ENCODE results near the gene DCK.

DCK gene

DNA sequence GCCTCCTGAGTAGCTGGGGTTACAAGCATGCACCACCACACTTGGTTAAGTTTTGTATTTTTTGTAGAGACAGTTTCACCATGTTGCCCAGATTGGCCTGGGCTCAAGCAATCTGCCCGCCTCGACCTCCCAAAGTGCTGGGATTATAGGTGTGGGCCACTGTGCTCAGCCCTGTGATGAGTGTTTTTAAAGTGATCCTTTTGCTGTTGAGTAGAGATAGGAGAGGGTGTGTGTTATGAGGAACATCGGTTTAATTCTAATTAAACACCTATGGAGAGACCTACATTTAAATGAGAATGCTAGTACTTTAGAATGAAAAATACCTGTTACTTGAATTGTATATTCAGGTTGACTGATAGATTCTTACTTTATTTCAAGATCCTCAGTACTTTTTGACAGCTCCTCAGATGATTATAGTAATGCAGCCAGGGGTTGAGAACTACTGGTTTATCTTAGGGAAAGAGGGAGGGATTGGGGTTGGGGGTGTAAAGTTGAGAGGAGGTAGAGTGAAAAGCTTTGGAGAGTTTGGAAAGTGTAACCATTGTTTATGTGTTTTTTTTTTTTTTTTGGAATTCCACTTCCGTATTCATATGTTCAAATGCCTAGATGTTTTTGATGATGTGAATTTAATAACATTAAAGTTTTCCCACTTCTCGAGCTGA lies 36.8 kb upstream of the DCK start:
- H3K4me3 ChIP-seq (ENCODE audit: control insufficient read depth, low read depth, low read length): no peak overlapping the region
- TF ChIP-seq, protein P1, sequence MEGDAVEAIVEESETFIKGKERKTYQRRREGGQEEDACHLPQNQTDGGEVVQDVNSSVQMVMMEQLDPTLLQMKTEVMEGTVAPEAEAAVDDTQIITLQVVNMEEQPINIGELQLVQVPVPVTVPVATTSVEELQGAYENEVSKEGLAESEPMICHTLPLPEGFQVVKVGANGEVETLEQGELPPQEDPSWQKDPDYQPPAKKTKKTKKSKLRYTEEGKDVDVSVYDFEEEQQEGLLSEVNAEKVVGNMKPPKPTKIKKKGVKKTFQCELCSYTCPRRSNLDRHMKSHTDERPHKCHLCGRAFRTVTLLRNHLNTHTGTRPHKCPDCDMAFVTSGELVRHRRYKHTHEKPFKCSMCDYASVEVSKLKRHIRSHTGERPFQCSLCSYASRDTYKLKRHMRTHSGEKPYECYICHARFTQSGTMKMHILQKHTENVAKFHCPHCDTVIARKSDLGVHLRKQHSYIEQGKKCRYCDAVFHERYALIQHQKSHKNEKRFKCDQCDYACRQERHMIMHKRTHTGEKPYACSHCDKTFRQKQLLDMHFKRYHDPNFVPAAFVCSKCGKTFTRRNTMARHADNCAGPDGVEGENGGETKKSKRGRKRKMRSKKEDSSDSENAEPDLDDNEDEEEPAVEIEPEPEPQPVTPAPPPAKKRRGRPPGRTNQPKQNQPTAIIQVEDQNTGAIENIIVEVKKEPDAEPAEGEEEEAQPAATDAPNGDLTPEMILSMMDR (IDR thresholded peaks at IDR 0.05; ENCODE audit: control insufficient read depth, insufficient read depth, low read depth, low read length, missing control alignments): no peak
- DNase-seq (ENCODE audit: low read depth): no peak

DNA sequence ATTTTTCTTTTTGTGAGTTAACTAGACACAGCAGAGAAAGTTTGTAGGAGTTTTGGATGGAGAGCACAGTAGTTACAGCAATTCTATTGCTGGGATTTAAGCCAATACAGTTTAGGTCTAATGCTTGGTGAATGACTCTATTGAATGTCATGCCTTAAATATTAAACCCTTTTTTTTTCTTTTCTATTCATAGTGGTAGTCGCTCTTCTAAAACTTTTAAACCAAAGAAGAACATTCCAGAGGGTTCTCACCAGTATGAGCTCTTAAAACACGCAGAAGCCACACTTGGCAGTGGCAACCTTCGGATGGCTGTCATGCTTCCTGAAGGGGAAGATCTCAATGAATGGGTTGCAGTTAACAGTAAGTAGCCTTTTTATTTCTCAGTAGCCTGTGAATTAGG lies 34.8 kb upstream of the DCK start:
- H3K4me3 ChIP-seq (ENCODE audit: control insufficient read depth, low read depth, low read length): no peak overlapping the region
- peak; percentile 73 for DNase-seq (ENCODE audit: low read depth)
- TF ChIP-seq, protein P1 (IDR thresholded peaks at IDR 0.05; ENCODE audit: control insufficient read depth, insufficient read depth, low read depth, low read length, missing control alignments): no peak

DNA sequence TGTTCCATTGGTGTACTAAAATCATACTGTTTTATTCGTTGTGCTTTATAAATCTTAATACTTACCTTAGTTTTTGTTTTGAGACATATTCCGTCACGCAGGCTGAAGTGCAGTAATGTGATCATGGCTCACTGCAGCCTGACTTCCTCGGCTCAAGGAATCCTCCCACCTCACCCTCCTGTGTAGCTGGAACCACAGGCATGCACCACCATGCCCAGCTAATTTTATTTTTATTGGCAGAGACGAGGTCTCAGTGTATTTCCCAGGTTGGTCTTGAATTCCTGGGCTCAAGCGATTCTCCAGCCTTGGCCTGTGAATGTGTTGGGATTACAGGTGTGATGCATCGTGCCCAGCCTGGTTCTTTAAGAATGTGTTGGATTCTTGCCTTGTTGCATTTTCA lies 24.4 kb upstream of the DCK start:
- no peak overlapping the region for H3K4me3 ChIP-seq (ENCODE audit: control insufficient read depth, low read depth, low read length)
- DNase-seq (ENCODE audit: low read depth): no peak
- TF ChIP-seq, protein P1 (IDR thresholded peaks at IDR 0.05; ENCODE audit: control insufficient read depth, insufficient read depth, low read depth, low read length, missing control alignments): no peak

DNA sequence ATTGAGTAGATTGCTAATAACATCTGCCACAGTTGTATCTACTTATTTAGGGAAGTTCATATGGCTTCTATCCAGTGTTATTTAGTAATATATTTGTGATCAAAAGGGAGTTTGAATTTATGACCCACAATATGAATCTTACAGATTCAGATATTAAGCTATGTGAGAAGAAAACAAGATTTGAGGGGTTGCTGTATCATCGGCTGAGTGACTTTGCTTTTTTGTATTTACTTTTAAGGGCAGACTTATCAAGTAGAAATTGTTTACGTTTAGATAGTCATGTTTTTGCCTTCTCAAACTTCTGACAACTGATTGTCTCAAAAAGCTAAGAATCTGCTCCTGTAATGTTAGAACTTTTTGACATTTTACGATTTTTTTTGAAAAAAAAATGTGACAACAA lies 17.2 kb upstream of the DCK start:
- TF ChIP-seq, protein P1 (IDR thresholded peaks at IDR 0.05; ENCODE audit: control insufficient read depth, insufficient read depth, low read depth, low read length, missing control alignments): no peak
- no peak overlapping the region for H3K4me3 ChIP-seq (ENCODE audit: control insufficient read depth, low read depth, low read length)
- DNase-seq (ENCODE audit: low read depth): no peak

DNA sequence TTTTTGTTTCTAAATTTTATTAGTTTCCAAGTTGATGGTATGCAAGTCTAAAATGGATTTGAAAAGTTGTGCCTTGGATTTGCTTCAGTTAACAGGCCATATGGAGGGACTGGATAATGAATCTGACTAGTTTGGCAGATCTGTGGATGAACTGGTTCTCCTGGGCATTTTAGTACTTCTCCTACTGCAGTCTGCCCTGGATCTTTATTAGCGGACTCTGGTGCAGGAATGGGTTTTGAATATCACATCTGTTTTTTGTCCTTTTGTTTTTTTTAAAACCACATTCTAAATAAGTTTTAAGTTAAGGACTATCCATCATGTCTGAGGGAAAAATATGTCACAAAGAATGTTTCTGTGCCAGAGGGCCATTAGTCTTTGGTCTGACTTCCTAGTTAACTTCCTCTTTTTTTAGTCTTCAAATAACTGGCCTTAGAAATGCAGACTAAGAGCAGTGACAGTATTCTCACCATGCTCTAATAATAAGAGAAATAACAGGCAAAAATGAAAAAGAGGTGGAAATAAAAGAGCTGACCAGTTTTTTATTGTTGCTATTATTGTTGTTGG lies 13.9 kb upstream of the DCK start:
- no peak overlapping the region for H3K4me3 ChIP-seq (ENCODE audit: control insufficient read depth, low read depth, low read length)
- no peak for DNase-seq (ENCODE audit: low read depth)
- TF ChIP-seq, protein P1 (IDR thresholded peaks at IDR 0.05; ENCODE audit: control insufficient read depth, insufficient read depth, low read depth, low read length, missing control alignments): no peak

DNA sequence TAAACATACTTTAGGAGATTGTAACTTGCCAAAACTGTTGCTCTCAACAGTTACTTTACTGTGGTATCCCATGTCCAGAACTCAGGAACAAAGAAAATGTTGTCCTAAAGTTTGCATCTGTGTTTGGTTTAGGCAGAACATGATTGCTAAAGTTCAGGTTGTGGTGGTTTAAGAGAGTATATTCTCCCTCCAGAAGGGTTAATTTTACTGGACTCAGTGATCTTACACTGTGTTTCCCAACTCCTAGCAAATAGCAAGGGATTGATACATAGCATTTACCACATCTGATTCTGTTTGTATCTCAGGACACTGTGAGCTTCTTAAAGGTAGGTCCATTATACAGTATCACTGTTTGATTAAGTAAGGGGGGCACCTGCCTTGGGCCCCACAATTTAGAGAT lies 13.3 kb upstream of the DCK start:
- no peak for DNase-seq (ENCODE audit: low read depth)
- TF ChIP-seq, protein P1 (IDR thresholded peaks at IDR 0.05; ENCODE audit: control insufficient read depth, insufficient read depth, low read depth, low read length, missing control alignments): no peak

More for the DNA sequence above, 13.3 kb upstream of the DCK start:
- no peak overlapping the region for H3K4me3 ChIP-seq (ENCODE audit: control insufficient read depth, low read depth, low read length)

Data from AG09309 (cell line).